ENCODE results near the gene BTBD8.

Gene BTBD8

GRCh38 chr1:92169214-92170005 lies 89.3 kb downstream of the BTBD8 start:
- no peak overlapping the region for H3K4me3 ChIP-seq (ENCODE audit: low read depth in 1 of 2, low read length in 1 of 2)
- TF ChIP-seq CTCF (IDR thresholded peaks at IDR 0.05) = no peak
- H3K4me1 ChIP-seq (ENCODE audit: control insufficient read depth in 1 of 2, insufficient read depth in 1 of 2, low read depth in 1 of 2, low read length in 1 of 2) = no peaks in the 10 kb centered on the region
- H3K36me3 ChIP-seq = no peaks in the 10 kb centered on the region
- H3K9me3 ChIP-seq = no peaks in the 10 kb centered on the region
- no peak overlapping the region for H3K27ac ChIP-seq
- H3K27me3 ChIP-seq = no peaks in the 10 kb centered on the region

GRCh38 chr1:92184632-92185031 lies 104.5 kb downstream of the BTBD8 start:
- H3K36me3 ChIP-seq = no peaks in the 10 kb centered on the region
- no peaks in the 10 kb centered on the region for H3K27me3 ChIP-seq
- no peak for TF ChIP-seq CTCF (IDR thresholded peaks at IDR 0.05)
- H3K27ac ChIP-seq = no peak overlapping the region
- no peaks in the 10 kb centered on the region for H3K9me3 ChIP-seq
- no peak overlapping the region for H3K4me3 ChIP-seq (ENCODE audit: low read depth in 1 of 2, low read length in 1 of 2)
- H3K4me1 ChIP-seq (ENCODE audit: control insufficient read depth in 1 of 2, insufficient read depth in 1 of 2, low read depth in 1 of 2, low read length in 1 of 2) = no peaks in the 10 kb centered on the region

GRCh38 chr1:92186081-92186480 lies 105.9 kb downstream of the BTBD8 start:
- no peak overlapping the region for H3K27ac ChIP-seq
- H3K9me3 ChIP-seq = no peaks in the 10 kb centered on the region
- no peak for TF ChIP-seq CTCF (IDR thresholded peaks at IDR 0.05)
- no peaks in the 10 kb centered on the region for H3K36me3 ChIP-seq
- H3K4me3 ChIP-seq (ENCODE audit: low read depth in 1 of 2, low read length in 1 of 2) = no peak overlapping the region
- H3K4me1 ChIP-seq (ENCODE audit: control insufficient read depth in 1 of 2, insufficient read depth in 1 of 2, low read depth in 1 of 2, low read length in 1 of 2) = no peaks in the 10 kb centered on the region
- no peaks in the 10 kb centered on the region for H3K27me3 ChIP-seq

- no peak for TF ChIP-seq CTCF (IDR thresholded peaks at IDR 0.05)
- Histone ChIP-seq H3K27me3 (no peaks in the 10 kb centered on the region), H3K36me3 (no peaks in the 10 kb centered on the region), H3K9me3 (no peaks in the 10 kb centered on the region), H3K4me3 (ENCODE audit: low read depth in 1 of 2, low read length in 1 of 2) (no peak overlapping the region), H3K4me1 (ENCODE audit: control insufficient read depth in 1 of 2, insufficient read depth in 1 of 2, low read depth in 1 of 2, low read length in 1 of 2) (no peaks in the 10 kb centered on the region), H3K27ac (no peak overlapping the region)
Measured at GRCh38 chr1:92188436-92189255, 108.5 kb downstream of the BTBD8 start.

- H3K27me3 ChIP-seq = no peaks in the 10 kb centered on the region
- TF ChIP-seq CTCF (IDR thresholded peaks at IDR 0.05) = no peak
- H3K9me3 ChIP-seq = no peaks in the 10 kb centered on the region
- no peak overlapping the region for H3K4me3 ChIP-seq (ENCODE audit: low read depth in 1 of 2, low read length in 1 of 2)
- no peaks in the 10 kb centered on the region for H3K4me1 ChIP-seq (ENCODE audit: control insufficient read depth in 1 of 2, insufficient read depth in 1 of 2, low read depth in 1 of 2, low read length in 1 of 2)
- H3K36me3 ChIP-seq = no peaks in the 10 kb centered on the region
- no peak overlapping the region for H3K27ac ChIP-seq
Measured at GRCh38 chr1:92191726-92192125, 111.6 kb downstream of the BTBD8 start.

Measured in neutrophil (primary cell).